ENCODE measurements around the gene IFI35.

DNA sequence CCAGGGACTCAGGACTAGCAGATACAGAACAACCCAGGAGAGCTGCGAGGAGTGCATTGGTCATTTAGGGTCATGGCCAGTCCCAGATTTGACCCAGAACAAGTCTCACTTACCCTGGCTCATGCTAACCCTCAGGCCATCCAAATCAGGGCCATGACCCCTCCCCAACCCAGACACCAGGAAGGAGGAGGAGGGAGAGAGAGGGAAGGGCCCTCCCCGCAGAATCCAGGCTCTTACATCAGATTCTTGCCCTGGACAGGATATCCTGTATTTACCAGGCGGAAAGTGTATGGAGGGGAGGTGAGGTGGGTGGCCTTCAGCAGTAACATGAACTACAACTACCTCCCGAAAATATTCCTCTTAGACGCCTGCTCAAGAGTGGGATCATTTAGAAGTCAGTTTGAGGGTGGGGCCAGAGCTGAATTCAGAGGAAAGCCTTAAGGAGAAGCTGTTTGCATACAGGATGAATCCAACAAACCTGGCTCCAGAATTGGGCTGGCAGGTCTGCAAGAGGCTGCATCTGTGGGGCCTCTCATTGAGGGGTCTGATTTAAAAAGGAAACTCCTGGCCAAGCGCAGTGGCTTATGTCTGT, 13.5 kb downstream of the IFI35 start:
- TF ChIP-seq, protein P1, sequence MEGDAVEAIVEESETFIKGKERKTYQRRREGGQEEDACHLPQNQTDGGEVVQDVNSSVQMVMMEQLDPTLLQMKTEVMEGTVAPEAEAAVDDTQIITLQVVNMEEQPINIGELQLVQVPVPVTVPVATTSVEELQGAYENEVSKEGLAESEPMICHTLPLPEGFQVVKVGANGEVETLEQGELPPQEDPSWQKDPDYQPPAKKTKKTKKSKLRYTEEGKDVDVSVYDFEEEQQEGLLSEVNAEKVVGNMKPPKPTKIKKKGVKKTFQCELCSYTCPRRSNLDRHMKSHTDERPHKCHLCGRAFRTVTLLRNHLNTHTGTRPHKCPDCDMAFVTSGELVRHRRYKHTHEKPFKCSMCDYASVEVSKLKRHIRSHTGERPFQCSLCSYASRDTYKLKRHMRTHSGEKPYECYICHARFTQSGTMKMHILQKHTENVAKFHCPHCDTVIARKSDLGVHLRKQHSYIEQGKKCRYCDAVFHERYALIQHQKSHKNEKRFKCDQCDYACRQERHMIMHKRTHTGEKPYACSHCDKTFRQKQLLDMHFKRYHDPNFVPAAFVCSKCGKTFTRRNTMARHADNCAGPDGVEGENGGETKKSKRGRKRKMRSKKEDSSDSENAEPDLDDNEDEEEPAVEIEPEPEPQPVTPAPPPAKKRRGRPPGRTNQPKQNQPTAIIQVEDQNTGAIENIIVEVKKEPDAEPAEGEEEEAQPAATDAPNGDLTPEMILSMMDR (IDR thresholded peaks at IDR 0.05) = no peak
- no peak for TF ChIP-seq EP300 (IDR thresholded peaks at IDR 0.05; ENCODE audit: borderline replicate concordance in 1 of 2, low read depth in 1 of 2, low read length in 1 of 2)
- TF ChIP-seq POLR2AphosphoS5 (IDR thresholded peaks at IDR 0.05; ENCODE audit: low read depth, low read length) = no peak

Data from SK-N-SH (cell line).